ENCODE results near the gene REP15.
"Not testable (repeated sequence)": the region's sequence is repeated elsewhere in the genome, so short reads cannot be mapped to it uniquely, and the experiment has no call there.

The REP15 gene

GRCh38 chr12:27703720-27704452, 7.6 kb downstream of the REP15 start:
- DNase-seq = peak; percentile 68

- DNase-seq = no peak
Observed at GRCh38 chr12:27705263-27705662, 9.0 kb downstream of the REP15 start.

GRCh38 chr12:27707216-27707615, 11.0 kb downstream of the REP15 start:
- DNase-seq = no peak

GRCh38 chr12:27709212-27709931, 13.1 kb downstream of the REP15 start:
- no peak for DNase-seq

GRCh38 chr12:27709932-27710591, 13.8 kb downstream of the REP15 start:
- DNase-seq = no peak

GRCh38 chr12:27710592-27711316, 14.5 kb downstream of the REP15 start, which contains the start of gene MRPS35:
MRPS35 (plus strand) TSS chr12:27710832; CDS start chr12:27710844, 12 bp downstream.
- peak; percentile 91 for DNase-seq

GRCh38 chr12:27711317-27711682, 15.1 kb downstream of the REP15 start:
- DNase-seq = no peak

- DNase-seq = no peak
Observed at GRCh38 chr12:27711967-27712366, 15.7 kb downstream of the REP15 start.

GRCh38 chr12:27723212-27723611, 27.0 kb downstream of the REP15 start:
- DNase-seq = no peak

GRCh38 chr12:27730097-27730588, 33.9 kb downstream of the REP15 start:
- no peak for DNase-seq

GRCh38 chr12:27732281-27732680, 36.0 kb downstream of the REP15 start:
- DNase-seq = no peak

- DNase-seq = peak; percentile 35
Observed at GRCh38 chr12:27733052-27733656, 36.9 kb downstream of the REP15 start.

GRCh38 chr12:27733791-27734190, 37.5 kb downstream of the REP15 start:
- no peak for DNase-seq

- DNase-seq = not testable (repeated sequence)
Observed at GRCh38 chr12:27734321-27734720, 38.1 kb downstream of the REP15 start.

- no peak for DNase-seq
Observed at GRCh38 chr12:27743601-27744000, 47.4 kb downstream of the REP15 start.

- DNase-seq = not testable (repeated sequence)
Observed at GRCh38 chr12:27745734-27746133, 49.5 kb downstream of the REP15 start.

Data from activated CD8-positive, alpha-beta memory T cell treated with anti-CD3 and anti-CD28 coated beads, Interleukin-2, amount 50 U/mL, for 4 hours (primary cell).